HEK293 (cell line): ENCODE measurements around the gene INVS.

Source experiments
- CTCF ChIA-PET: fragments of 350-600 bp; formaldehyde crosslinking; extraction: SDS; loops from one replicate; lab custom pipeline; 2021; ENCODE audit warnings: antibody characterized with exemption; lab: Yijun Ruan, JAX
- POLR2A ChIA-PET: fragments of 300-600 bp; formaldehyde crosslinking; extraction: SDS; loops from one replicate; lab custom pipeline; 2020; ENCODE audit warnings: antibody characterized with exemption, inconsistent platforms; lab: Yijun Ruan, JAX
- H3K27ac ChIP-seq: fragments of 200-500 bp; sonication (Bioruptor generic); 2 replicates; pipeline ENCODE4 v1.5.1; 2014; ENCODE audit warnings: low read depth, low read length, control low read depth, inconsistent platforms; ENCODE audit errors: extremely low read depth
- H3K36me3 ChIP-seq, 2 experiments: fragments of 200-500 bp in 1 of 2; sonication (Bioruptor generic) in 1 of 2; 1 replicate in 1 of 2; 2 replicates in 1 of 2; pipeline ENCODE4 v1.5.1; 2014 to 2017; ENCODE audit warnings: inconsistent platforms in 2 of 2, low read length in 2 of 2; ENCODE audit not compliant: control insufficient read depth in 2 of 2, insufficient read depth in 1 of 2
- H3K4me1 ChIP-seq: fragments of 200-500 bp; sonication (Bioruptor generic); 2 replicates; pipeline ENCODE4 v1.5.1; 2014; ENCODE audit warnings: mild to moderate bottlenecking, low read length, inconsistent platforms; ENCODE audit not compliant: control insufficient read depth, insufficient read depth
- H3K4me3 ChIP-seq: 2 replicates; pipeline ENCODE4 v1.5.1; 2011; ENCODE audit warnings: low read depth, mild to moderate bottlenecking, control low read depth, low read length, moderate library complexity
- H3K9me3 ChIP-seq: fragments of 200-500 bp; sonication (Bioruptor generic); 2 replicates; pipeline ENCODE4 v1.5.1; 2014; ENCODE audit warnings: low read depth, low read length, inconsistent platforms; ENCODE audit not compliant: control insufficient read depth, insufficient read depth
- GFI1B ChIP-seq: fragments of 450-650 bp; formaldehyde crosslinking; IDR thresholded peaks from 2 replicates; pipeline ENCODE4 v1.5.1; 2016; ENCODE audit warnings: missing biosample characterization, missing genetic modification characterization
- GLI2 ChIP-seq: fragments of 450-650 bp; formaldehyde crosslinking; IDR thresholded peaks from 2 replicates; pipeline ENCODE4; 2017; ENCODE audit warnings: missing biosample characterization, missing genetic modification characterization, low read depth, borderline replicate concordance
- KLF16 ChIP-seq: fragments of 450-650 bp; formaldehyde crosslinking; IDR thresholded peaks from 2 replicates; pipeline ENCODE4 v1.5.1; 2017; ENCODE audit warnings: missing biosample characterization, missing genetic modification characterization
- SETDB1 ChIP-seq: IDR thresholded peaks from one replicate; pipeline ENCODE4 v1.6.1; 2017; ENCODE audit warnings: mild to moderate bottlenecking, low read length, moderate library complexity, mixed read lengths; ENCODE audit not compliant: insufficient read length
- TRIM28 ChIP-seq: IDR thresholded peaks from 2 replicates; pipeline ENCODE4 v1.6.1; 2011; ENCODE audit warnings: low read length, control low read depth, borderline replicate concordance
- ZBTB17 ChIP-seq: fragments of 450-650 bp; formaldehyde crosslinking; IDR thresholded peaks from 2 replicates; pipeline ENCODE4 v1.5.1; 2016; ENCODE audit warnings: missing biosample characterization, missing genetic modification characterization
- ZBTB8A ChIP-seq: fragments of 450-650 bp; formaldehyde crosslinking; IDR thresholded peaks from 2 replicates; pipeline ENCODE4 v1.5.1; 2016; ENCODE audit warnings: missing biosample characterization, missing genetic modification characterization
- ZNF140 ChIP-seq: fragments of 450-650 bp; formaldehyde crosslinking; IDR thresholded peaks from 2 replicates; pipeline ENCODE4 v1.5.1; 2016; ENCODE audit warnings: missing biosample characterization, missing genetic modification characterization
- ZNF157 ChIP-seq: fragments of 450-650 bp; formaldehyde crosslinking; IDR thresholded peaks from 2 replicates; pipeline ENCODE4 v1.5.1; 2016; ENCODE audit warnings: missing biosample characterization, missing genetic modification characterization
- ZNF16 ChIP-seq: fragments of 450-650 bp; formaldehyde crosslinking; IDR thresholded peaks from 2 replicates; pipeline ENCODE4 v1.5.1; 2016; ENCODE audit warnings: low read depth, missing biosample characterization, missing genetic modification characterization
- ZNF184 ChIP-seq: fragments of 450-650 bp; IDR thresholded peaks from 2 replicates; pipeline ENCODE4 v1.5.1; 2018; ENCODE audit warnings: missing biosample characterization, mild to moderate bottlenecking, missing genetic modification characterization
- ZNF214 ChIP-seq: fragments of 450-650 bp; formaldehyde crosslinking; IDR thresholded peaks from 2 replicates; pipeline ENCODE4 v1.5.1; 2017; ENCODE audit warnings: missing biosample characterization, mild to moderate bottlenecking, missing genetic modification characterization, borderline replicate concordance
- ZNF239 ChIP-seq: fragments of 450-650 bp; formaldehyde crosslinking; IDR thresholded peaks from 2 replicates; pipeline ENCODE4 v1.5.1; 2016; ENCODE audit warnings: missing biosample characterization, missing genetic modification characterization
- ZNF510 ChIP-seq: fragments of 450-650 bp; formaldehyde crosslinking; IDR thresholded peaks from 2 replicates; pipeline ENCODE4 v1.5.1; 2018; ENCODE audit warnings: mild to moderate bottlenecking, missing genetic modification characterization, missing biosample characterization; ENCODE audit not compliant: insufficient replicate concordance
- ZNF621 ChIP-seq: fragments of 450-650 bp; formaldehyde crosslinking; IDR thresholded peaks from 2 replicates; pipeline ENCODE4 v1.5.1; 2017; ENCODE audit warnings: missing biosample characterization, missing genetic modification characterization
- ZNF623 ChIP-seq: fragments of 450-650 bp; formaldehyde crosslinking; IDR thresholded peaks from 2 replicates; pipeline ENCODE4 v1.5.1; 2016; ENCODE audit warnings: missing biosample characterization, missing genetic modification characterization
- ZNF626 ChIP-seq: fragments of 450-650 bp; sonication (Bioruptor Pico); formaldehyde crosslinking; IDR thresholded peaks from 2 replicates; pipeline ENCODE4 v1.5.1; 2018; ENCODE audit warnings: missing biosample characterization, missing genetic modification characterization, inconsistent platforms
- ZNF785 ChIP-seq: fragments of 450-650 bp; formaldehyde crosslinking; IDR thresholded peaks from 2 replicates; pipeline ENCODE4 v1.5.1; 2016; ENCODE audit warnings: missing biosample characterization, missing genetic modification characterization
- ZNF792 ChIP-seq: fragments of 450-650 bp; formaldehyde crosslinking; IDR thresholded peaks from 2 replicates; pipeline ENCODE4 v1.5.1; 2016; ENCODE audit warnings: missing biosample characterization, missing genetic modification characterization
- ZSCAN16 ChIP-seq: fragments of 450-650 bp; formaldehyde crosslinking; IDR thresholded peaks from 2 replicates; pipeline ENCODE4 v1.5.1; 2016; ENCODE audit warnings: missing biosample characterization, missing genetic modification characterization
- TF ChIP-seq, protein P1 (sequence below): fragments of 450-650 bp; formaldehyde crosslinking; IDR thresholded peaks from 2 replicates; pipeline ENCODE4 v1.5.1; 2016; ENCODE audit warnings: missing biosample characterization, missing genetic modification characterization, borderline replicate concordance
- TF ChIP-seq, protein P2 (sequence below): fragments of 450-650 bp; formaldehyde crosslinking; IDR thresholded peaks from 2 replicates; pipeline ENCODE4 v1.5.0; 2017; ENCODE audit warnings: missing biosample characterization, missing genetic modification characterization, borderline replicate concordance
- TF ChIP-seq, protein P3 (sequence below): fragments of 450-650 bp; formaldehyde crosslinking; conservative IDR thresholded peaks from 2 replicates; pipeline ENCODE4 v1.5.1; 2016; ENCODE audit warnings: low read depth, missing biosample characterization, missing genetic modification characterization

INVS gene

DNA sequence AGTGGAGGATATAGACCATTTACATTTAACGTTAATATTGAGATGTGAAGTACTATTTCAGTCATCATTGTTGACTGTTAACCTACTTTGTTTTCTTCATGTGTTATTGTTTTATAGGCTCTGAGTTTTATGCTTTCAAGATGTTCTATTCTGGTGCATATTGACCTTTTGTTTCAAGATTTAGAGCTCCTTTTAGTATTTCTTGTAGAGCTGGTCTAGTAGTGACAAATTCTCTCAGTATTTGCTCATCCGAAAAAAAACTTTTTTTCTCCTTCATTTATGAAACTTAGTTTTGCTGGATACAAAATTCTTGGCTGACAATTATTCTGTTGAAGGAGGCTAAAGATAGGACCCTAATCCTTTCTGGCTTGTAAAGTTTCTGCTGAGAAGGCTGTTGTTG lies 91.3 kb downstream of the INVS start:
- no peak overlapping the region for H3K4me3 ChIP-seq
- TF ChIP-seq GLI2 (tag by site-specific recombination) (no peak), ZNF214 (tag by site-specific recombination) (no peak), ZSCAN16 (tag by site-specific recombination) (no peak), ZNF239 (tag by site-specific recombination) (no peak), KLF16 (tag by site-specific recombination) (no peak), ZNF157 (tag by site-specific recombination) (no peak), ZNF792 (no peak), TRIM28 (0 out of 2 replicates have a peak, but pooled peaks have one; percentile 77), ZBTB8A (no peak), ZNF621 (tag by site-specific recombination) (no peak), ZNF626 (tag by site-specific recombination) (0 out of 2 replicates have a peak, but pooled peaks have one; percentile 62), ZNF623 (tag by site-specific recombination) (no peak), ZNF184 (tag by site-specific recombination) (0 out of 2 replicates have a peak, but pooled peaks have one; percentile 52), SETDB1 (peak; percentile 98), ZNF510 (tag by site-specific recombination) (peak; percentile 32)
- TF ChIP-seq, protein P1, sequence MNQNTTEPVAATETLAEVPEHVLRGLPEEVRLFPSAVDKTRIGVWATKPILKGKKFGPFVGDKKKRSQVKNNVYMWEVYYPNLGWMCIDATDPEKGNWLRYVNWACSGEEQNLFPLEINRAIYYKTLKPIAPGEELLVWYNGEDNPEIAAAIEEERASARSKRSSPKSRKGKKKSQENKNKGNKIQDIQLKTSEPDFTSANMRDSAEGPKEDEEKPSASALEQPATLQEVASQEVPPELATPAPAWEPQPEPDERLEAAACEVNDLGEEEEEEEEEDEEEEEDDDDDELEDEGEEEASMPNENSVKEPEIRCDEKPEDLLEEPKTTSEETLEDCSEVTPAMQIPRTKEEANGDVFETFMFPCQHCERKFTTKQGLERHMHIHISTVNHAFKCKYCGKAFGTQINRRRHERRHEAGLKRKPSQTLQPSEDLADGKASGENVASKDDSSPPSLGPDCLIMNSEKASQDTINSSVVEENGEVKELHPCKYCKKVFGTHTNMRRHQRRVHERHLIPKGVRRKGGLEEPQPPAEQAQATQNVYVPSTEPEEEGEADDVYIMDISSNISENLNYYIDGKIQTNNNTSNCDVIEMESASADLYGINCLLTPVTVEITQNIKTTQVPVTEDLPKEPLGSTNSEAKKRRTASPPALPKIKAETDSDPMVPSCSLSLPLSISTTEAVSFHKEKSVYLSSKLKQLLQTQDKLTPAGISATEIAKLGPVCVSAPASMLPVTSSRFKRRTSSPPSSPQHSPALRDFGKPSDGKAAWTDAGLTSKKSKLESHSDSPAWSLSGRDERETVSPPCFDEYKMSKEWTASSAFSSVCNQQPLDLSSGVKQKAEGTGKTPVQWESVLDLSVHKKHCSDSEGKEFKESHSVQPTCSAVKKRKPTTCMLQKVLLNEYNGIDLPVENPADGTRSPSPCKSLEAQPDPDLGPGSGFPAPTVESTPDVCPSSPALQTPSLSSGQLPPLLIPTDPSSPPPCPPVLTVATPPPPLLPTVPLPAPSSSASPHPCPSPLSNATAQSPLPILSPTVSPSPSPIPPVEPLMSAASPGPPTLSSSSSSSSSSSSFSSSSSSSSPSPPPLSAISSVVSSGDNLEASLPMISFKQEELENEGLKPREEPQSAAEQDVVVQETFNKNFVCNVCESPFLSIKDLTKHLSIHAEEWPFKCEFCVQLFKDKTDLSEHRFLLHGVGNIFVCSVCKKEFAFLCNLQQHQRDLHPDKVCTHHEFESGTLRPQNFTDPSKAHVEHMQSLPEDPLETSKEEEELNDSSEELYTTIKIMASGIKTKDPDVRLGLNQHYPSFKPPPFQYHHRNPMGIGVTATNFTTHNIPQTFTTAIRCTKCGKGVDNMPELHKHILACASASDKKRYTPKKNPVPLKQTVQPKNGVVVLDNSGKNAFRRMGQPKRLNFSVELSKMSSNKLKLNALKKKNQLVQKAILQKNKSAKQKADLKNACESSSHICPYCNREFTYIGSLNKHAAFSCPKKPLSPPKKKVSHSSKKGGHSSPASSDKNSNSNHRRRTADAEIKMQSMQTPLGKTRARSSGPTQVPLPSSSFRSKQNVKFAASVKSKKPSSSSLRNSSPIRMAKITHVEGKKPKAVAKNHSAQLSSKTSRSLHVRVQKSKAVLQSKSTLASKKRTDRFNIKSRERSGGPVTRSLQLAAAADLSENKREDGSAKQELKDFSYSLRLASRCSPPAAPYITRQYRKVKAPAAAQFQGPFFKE: no peak
- TF ChIP-seq, protein P2, sequence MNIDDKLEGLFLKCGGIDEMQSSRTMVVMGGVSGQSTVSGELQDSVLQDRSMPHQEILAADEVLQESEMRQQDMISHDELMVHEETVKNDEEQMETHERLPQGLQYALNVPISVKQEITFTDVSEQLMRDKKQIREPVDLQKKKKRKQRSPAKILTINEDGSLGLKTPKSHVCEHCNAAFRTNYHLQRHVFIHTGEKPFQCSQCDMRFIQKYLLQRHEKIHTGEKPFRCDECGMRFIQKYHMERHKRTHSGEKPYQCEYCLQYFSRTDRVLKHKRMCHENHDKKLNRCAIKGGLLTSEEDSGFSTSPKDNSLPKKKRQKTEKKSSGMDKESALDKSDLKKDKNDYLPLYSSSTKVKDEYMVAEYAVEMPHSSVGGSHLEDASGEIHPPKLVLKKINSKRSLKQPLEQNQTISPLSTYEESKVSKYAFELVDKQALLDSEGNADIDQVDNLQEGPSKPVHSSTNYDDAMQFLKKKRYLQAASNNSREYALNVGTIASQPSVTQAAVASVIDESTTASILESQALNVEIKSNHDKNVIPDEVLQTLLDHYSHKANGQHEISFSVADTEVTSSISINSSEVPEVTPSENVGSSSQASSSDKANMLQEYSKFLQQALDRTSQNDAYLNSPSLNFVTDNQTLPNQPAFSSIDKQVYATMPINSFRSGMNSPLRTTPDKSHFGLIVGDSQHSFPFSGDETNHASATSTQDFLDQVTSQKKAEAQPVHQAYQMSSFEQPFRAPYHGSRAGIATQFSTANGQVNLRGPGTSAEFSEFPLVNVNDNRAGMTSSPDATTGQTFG (tag by site-specific recombination): no peak
- POLR2A ChIA-PET: no interaction called here

DNA sequence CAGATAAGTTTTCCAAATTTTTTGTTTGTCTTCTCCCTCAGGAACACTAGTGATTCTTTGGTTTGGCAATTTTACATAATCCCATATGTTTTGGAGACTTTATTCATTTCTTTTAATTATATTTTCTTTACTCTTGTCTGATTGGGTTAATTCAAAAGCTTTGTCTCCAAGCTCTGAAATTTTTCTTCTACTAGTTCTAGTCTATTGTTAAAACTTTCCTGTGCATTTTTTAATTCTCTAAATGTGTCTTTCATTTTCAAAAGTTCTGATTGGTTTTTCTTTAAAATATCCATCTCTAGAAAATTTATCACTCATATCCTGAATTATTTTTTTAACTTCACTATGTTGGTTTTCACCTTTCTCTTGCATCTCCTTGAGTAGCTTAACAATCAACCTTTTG lies 92.2 kb downstream of the INVS start:
- Histone ChIP-seq H3K36me3 (no peaks in the 10 kb centered on the region), H3K27ac (no peak overlapping the region), H3K9me3 (no peaks in the 10 kb centered on the region), H3K4me3 (no peak overlapping the region), H3K4me1 (no peaks in the 10 kb centered on the region)
- POLR2A ChIA-PET: no interaction called here
- CTCF ChIA-PET: interaction anchor here (1.5 kb wide), 1 partner anchor 26 kb away, joined by 3 read pairs; no protein-coding TSS in a partner anchor
- TF ChIP-seq ZNF623 (tag by site-specific recombination) (no peak), ZNF140 (tag by site-specific recombination) (no peak), ZNF785 (no peak), ZBTB17 (tag by site-specific recombination) (no peak), GFI1B (tag by site-specific recombination) (no peak), ZNF510 (tag by site-specific recombination) (no peak), ZNF16 (no peak)
- TF ChIP-seq, protein P3, sequence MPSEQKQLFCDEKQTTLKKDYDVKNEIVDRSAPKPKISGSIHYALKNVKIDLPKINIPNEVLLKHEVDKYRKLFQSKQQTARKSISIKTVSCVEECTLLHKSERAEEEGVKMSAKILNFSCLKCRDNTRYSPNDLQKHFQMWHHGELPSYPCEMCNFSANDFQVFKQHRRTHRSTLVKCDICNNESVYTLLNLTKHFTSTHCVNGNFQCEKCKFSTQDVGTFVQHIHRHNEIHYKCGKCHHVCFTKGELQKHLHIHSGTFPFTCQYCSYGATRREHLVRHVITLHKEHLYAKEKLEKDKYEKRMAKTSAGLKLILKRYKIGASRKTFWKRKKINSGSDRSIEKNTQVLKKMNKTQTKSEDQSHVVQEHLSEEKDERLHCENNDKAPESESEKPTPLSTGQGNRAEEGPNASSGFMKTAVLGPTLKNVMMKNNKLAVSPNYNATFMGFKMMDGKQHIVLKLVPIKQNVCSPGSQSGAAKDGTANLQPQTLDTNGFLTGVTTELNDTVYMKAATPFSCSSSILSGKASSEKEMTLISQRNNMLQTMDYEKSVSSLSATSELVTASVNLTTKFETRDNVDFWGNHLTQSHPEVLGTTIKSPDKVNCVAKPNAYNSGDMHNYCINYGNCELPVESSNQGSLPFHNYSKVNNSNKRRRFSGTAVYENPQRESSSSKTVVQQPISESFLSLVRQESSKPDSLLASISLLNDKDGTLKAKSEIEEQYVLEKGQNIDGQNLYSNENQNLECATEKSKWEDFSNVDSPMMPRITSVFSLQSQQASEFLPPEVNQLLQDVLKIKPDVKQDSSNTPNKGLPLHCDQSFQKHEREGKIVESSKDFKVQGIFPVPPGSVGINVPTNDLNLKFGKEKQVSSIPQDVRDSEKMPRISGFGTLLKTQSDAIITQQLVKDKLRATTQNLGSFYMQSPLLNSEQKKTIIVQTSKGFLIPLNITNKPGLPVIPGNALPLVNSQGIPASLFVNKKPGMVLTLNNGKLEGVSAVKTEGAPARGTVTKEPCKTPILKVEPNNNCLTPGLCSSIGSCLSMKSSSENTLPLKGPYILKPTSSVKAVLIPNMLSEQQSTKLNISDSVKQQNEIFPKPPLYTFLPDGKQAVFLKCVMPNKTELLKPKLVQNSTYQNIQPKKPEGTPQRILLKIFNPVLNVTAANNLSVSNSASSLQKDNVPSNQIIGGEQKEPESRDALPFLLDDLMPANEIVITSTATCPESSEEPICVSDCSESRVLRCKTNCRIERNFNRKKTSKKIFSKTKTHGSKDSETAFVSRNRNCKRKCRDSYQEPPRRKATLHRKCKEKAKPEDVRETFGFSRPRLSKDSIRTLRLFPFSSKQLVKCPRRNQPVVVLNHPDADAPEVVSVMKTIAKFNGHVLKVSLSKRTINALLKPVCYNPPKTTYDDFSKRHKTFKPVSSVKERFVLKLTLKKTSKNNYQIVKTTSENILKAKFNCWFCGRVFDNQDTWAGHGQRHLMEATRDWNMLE (tag by site-specific recombination): no peak

More for the DNA sequence above, 91.3 kb downstream of the INVS start:
- Histone ChIP-seq H3K9me3 (no peaks in the 10 kb centered on the region), H3K4me1 (no peaks in the 10 kb centered on the region), H3K27ac (no peak overlapping the region), H3K36me3 (no peaks in the 10 kb centered on the region)
- CTCF ChIA-PET: interaction anchor here (0.6 to 1.5 kb wide), 2 partner anchors 14 to 27 kb away, joined by 3 read pairs; no protein-coding TSS in a partner anchor
